Activated CD4-positive, alpha-beta T cell treated with anti-CD3 and anti-CD28 coated beads, Interleukin-2, amount 10 ng/mL, durations not matched to agents 7 days and 5 days (primary cell): ENCODE results near the gene NELL2. TPM values are rescaled to one million over a fixed set of nuclear protein-coding genes. Genes with fewer than 3 reads are reported as not detected.

Source experiments
- CTCF ChIA-PET: fragments of 350-600 bp; sonication (Branson Sonifier 250); formaldehyde crosslinking; loops from one replicate; lab custom pipeline; 2021; ENCODE audit warnings: antibody characterized with exemption; lab: Charles Lee
- POLR2A ChIA-PET: fragments of 350-600 bp; sonication (Branson Sonifier 250); formaldehyde crosslinking; loops from one replicate; lab custom pipeline; 2021; ENCODE audit warnings: antibody characterized with exemption; lab: Charles Lee
- DNase-seq: peaks from one replicate; pipeline ENCODE4 v3.0.0-alpha.2; 2020
- H3K27ac Mint-ChIP-seq: one replicate; pipeline ENCODE4 v1.8.0; 2021; ENCODE audit warnings: mild to moderate bottlenecking, moderate library complexity, mixed read lengths
- H3K27me3 Mint-ChIP-seq: one replicate; pipeline ENCODE4 v1.8.0; 2021; ENCODE audit warnings: mixed read lengths
- H3K36me3 Mint-ChIP-seq: one replicate; pipeline ENCODE4 v1.8.0; 2021; ENCODE audit warnings: low read depth, mixed read lengths
- H3K4me1 Mint-ChIP-seq: one replicate; pipeline ENCODE4 v1.8.0; 2021; ENCODE audit warnings: mixed read lengths
- H3K4me3 Mint-ChIP-seq: one replicate; pipeline ENCODE4 v1.8.0; 2021; ENCODE audit warnings: mild to moderate bottlenecking, moderate library complexity, mixed read lengths
- H3K9me3 Mint-ChIP-seq: one replicate; pipeline ENCODE4 v1.8.0; 2021; ENCODE audit warnings: mixed read lengths
- total RNA-seq, 2 experiments: library from RNA; stranded (reverse); gene quantifications; one replicate each; pipeline ENCODE4 v1.2.3, GENCODE V29; 2021

NELL2 gene
- total RNA-seq, 2 experiments from 2014 or later: 43.6 to 55.1 TPM

- Mint-ChIP-seq H3K9me3 (no peaks in the 10 kb centered on the region), H3K27me3 (no peaks in the 10 kb centered on the region), H3K27ac (no peak overlapping the region), H3K4me1 (no peaks in the 10 kb centered on the region), H3K4me3 (no peak overlapping the region), H3K36me3 (no peaks in the 10 kb centered on the region)
- POLR2A ChIA-PET: no interaction called here
- no peak for DNase-seq
- CTCF ChIA-PET: no interaction called here
Observed at GRCh38 chr12:44525806-44526654, 350.1 kb downstream of the NELL2 start.

- H3K36me3 Mint-ChIP-seq: peaks cover 1% of the 10 kb centered on the region
- H3K9me3 Mint-ChIP-seq: no peaks in the 10 kb centered on the region
- no peaks in the 10 kb centered on the region for H3K4me1 Mint-ChIP-seq
- no peak for DNase-seq
- H3K27me3 Mint-ChIP-seq: no peaks in the 10 kb centered on the region
- H3K27ac Mint-ChIP-seq: no peak overlapping the region
- H3K4me3 Mint-ChIP-seq: no peak overlapping the region
- CTCF ChIA-PET: no interaction called here
- POLR2A ChIA-PET: no interaction called here
Observed at GRCh38 chr12:44523828-44524227, 352.3 kb downstream of the NELL2 start.

GRCh38 chr12:44521702-44522101 lies 354.4 kb downstream of the NELL2 start:
- no peak overlapping the region for H3K27ac Mint-ChIP-seq
- peaks cover 1% of the 10 kb centered on the region for H3K36me3 Mint-ChIP-seq
- no peaks in the 10 kb centered on the region for H3K9me3 Mint-ChIP-seq
- no peak overlapping the region for H3K4me3 Mint-ChIP-seq
- ChIA-PET POLR2A (no interaction called here), CTCF (no interaction called here)
- H3K4me1 Mint-ChIP-seq: no peaks in the 10 kb centered on the region
- DNase-seq: no peak
- H3K27me3 Mint-ChIP-seq: no peaks in the 10 kb centered on the region

- DNase-seq: no peak
- H3K27me3 Mint-ChIP-seq: no peaks in the 10 kb centered on the region
- H3K27ac Mint-ChIP-seq: no peak overlapping the region
- peaks cover 1% of the 10 kb centered on the region for H3K36me3 Mint-ChIP-seq
- H3K9me3 Mint-ChIP-seq: no peaks in the 10 kb centered on the region
- H3K4me1 Mint-ChIP-seq: no peaks in the 10 kb centered on the region
- ChIA-PET CTCF (interaction anchor here (0.6 to 0.9 kb wide), 2 partner anchors 13 to 714 kb away, joined by 3 to 4 read pairs; no protein-coding TSS in a partner anchor), POLR2A (no interaction called here)
- no peak overlapping the region for H3K4me3 Mint-ChIP-seq
Observed at GRCh38 chr12:44519931-44520330, 356.2 kb downstream of the NELL2 start.

- no peak for DNase-seq
- Mint-ChIP-seq H3K27me3 (no peaks in the 10 kb centered on the region), H3K4me1 (no peaks in the 10 kb centered on the region), H3K4me3 (no peak overlapping the region), H3K27ac (no peak overlapping the region), H3K36me3 (no peaks in the 10 kb centered on the region), H3K9me3 (no peaks in the 10 kb centered on the region)
- POLR2A ChIA-PET: no interaction called here
- CTCF ChIA-PET: no interaction called here
Observed at GRCh38 chr12:44511289-44511688, 364.8 kb downstream of the NELL2 start.

GRCh38 chr12:44510510-44510909 lies 365.6 kb downstream of the NELL2 start:
- POLR2A ChIA-PET: no interaction called here

GRCh38 chr12:44510076-44510475 lies 366.0 kb downstream of the NELL2 start:
- no peak overlapping the region for H3K4me3 Mint-ChIP-seq
- ChIA-PET POLR2A (no interaction called here), CTCF (interaction anchor here (0.6 kb wide), 1 partner anchor 495 kb away, joined by 3 read pairs; no protein-coding TSS in a partner anchor)
- no peaks in the 10 kb centered on the region for H3K36me3 Mint-ChIP-seq
- no peak for DNase-seq
- no peaks in the 10 kb centered on the region for H3K27me3 Mint-ChIP-seq
- H3K27ac Mint-ChIP-seq: no peak overlapping the region
- no peaks in the 10 kb centered on the region for H3K4me1 Mint-ChIP-seq
- no peaks in the 10 kb centered on the region for H3K9me3 Mint-ChIP-seq

More at GRCh38 chr12:44510510-44510909, 365.6 kb downstream of the NELL2 start:
- Mint-ChIP-seq H3K4me3 (no peak overlapping the region), H3K27ac (no peak overlapping the region), H3K36me3 (no peaks in the 10 kb centered on the region), H3K4me1 (no peaks in the 10 kb centered on the region), H3K27me3 (no peaks in the 10 kb centered on the region), H3K9me3 (no peaks in the 10 kb centered on the region)
- CTCF ChIA-PET: interaction anchor here (0.6 kb wide), 1 partner anchor 496 kb away, joined by 3 read pairs; no protein-coding TSS in a partner anchor
- no peak for DNase-seq

GRCh38 chr12:44509471-44509870 lies 366.6 kb downstream of the NELL2 start:
- DNase-seq: no peak
- Mint-ChIP-seq H3K4me3 (no peak overlapping the region), H3K4me1 (no peaks in the 10 kb centered on the region), H3K27ac (no peak overlapping the region), H3K36me3 (no peaks in the 10 kb centered on the region), H3K9me3 (no peaks in the 10 kb centered on the region), H3K27me3 (no peaks in the 10 kb centered on the region)
- ChIA-PET CTCF (no interaction called here), POLR2A (no interaction called here)

GRCh38 chr12:44507461-44507860 lies 368.7 kb downstream of the NELL2 start:
- Mint-ChIP-seq H3K36me3 (no peaks in the 10 kb centered on the region), H3K4me3 (no peak overlapping the region), H3K4me1 (no peaks in the 10 kb centered on the region), H3K27me3 (no peaks in the 10 kb centered on the region), H3K9me3 (peaks cover under 1% of the 10 kb centered on the region), H3K27ac (no peak overlapping the region)
- POLR2A ChIA-PET: no interaction called here
- CTCF ChIA-PET: no interaction called here
- DNase-seq: no peak

- H3K4me3 Mint-ChIP-seq: no peak overlapping the region
- H3K9me3 Mint-ChIP-seq: peaks cover 7% of the 10 kb centered on the region
- H3K27me3 Mint-ChIP-seq: no peaks in the 10 kb centered on the region
- ChIA-PET POLR2A (no interaction called here), CTCF (interaction anchor here (0.6 kb wide), 1 partner anchor 951 kb away, joined by 5 read pairs; no protein-coding TSS in a partner anchor)
- no peak for DNase-seq
- H3K4me1 Mint-ChIP-seq: no peaks in the 10 kb centered on the region
- no peaks in the 10 kb centered on the region for H3K36me3 Mint-ChIP-seq
- no peak overlapping the region for H3K27ac Mint-ChIP-seq
Observed at GRCh38 chr12:44504799-44505198, 371.3 kb downstream of the NELL2 start.

- Mint-ChIP-seq H3K4me3 (no peak overlapping the region), H3K27me3 (no peaks in the 10 kb centered on the region), H3K4me1 (no peaks in the 10 kb centered on the region), H3K27ac (no peak overlapping the region), H3K36me3 (no peaks in the 10 kb centered on the region), H3K9me3 (peaks cover 7% of the 10 kb centered on the region)
- DNase-seq: no peak
- ChIA-PET POLR2A (no interaction called here), CTCF (no interaction called here)
Observed at GRCh38 chr12:44503329-44503728, 372.8 kb downstream of the NELL2 start.

- peaks cover 7% of the 10 kb centered on the region for H3K9me3 Mint-ChIP-seq
- DNase-seq: no peak
- no peak overlapping the region for H3K27ac Mint-ChIP-seq
- no peaks in the 10 kb centered on the region for H3K4me1 Mint-ChIP-seq
- H3K36me3 Mint-ChIP-seq: no peaks in the 10 kb centered on the region
- H3K27me3 Mint-ChIP-seq: no peaks in the 10 kb centered on the region
- ChIA-PET POLR2A (no interaction called here), CTCF (no interaction called here)
- no peak overlapping the region for H3K4me3 Mint-ChIP-seq
Observed at GRCh38 chr12:44502681-44503080, 373.4 kb downstream of the NELL2 start.

- POLR2A ChIA-PET: no interaction called here
- H3K9me3 Mint-ChIP-seq: peaks cover 7% of the 10 kb centered on the region
Observed at GRCh38 chr12:44500423-44500822, 375.7 kb downstream of the NELL2 start.

More at GRCh38 chr12:44500423-44500822, 375.7 kb downstream of the NELL2 start:
- Mint-ChIP-seq H3K4me3 (no peak overlapping the region), H3K27me3 (no peaks in the 10 kb centered on the region), H3K36me3 (no peaks in the 10 kb centered on the region), H3K27ac (no peak overlapping the region), H3K4me1 (no peaks in the 10 kb centered on the region)
- DNase-seq: no peak
- CTCF ChIA-PET: no interaction called here
